GM18498 (cell line): Measurements from ENCODE around the gene ARHGAP4.

Source experiments
- ATAC-seq: cut with Tn5 transposase; IDR thresholded peaks from one replicate; pipeline ENCODE4 v1.9.1; 2021; ENCODE audit warnings: mild to moderate bottlenecking, moderate library complexity; ENCODE audit not compliant: unreplicated experiment

Gene ARHGAP4

GRCh38 chrX:153928846-153929245, 2.8 kb upstream of the ARHGAP4 start:
- ATAC-seq, result no peak

GRCh38 chrX:153927922-153928760, 2.1 kb upstream of the ARHGAP4 start:
- ATAC-seq, result peak; percentile 75

DNA sequence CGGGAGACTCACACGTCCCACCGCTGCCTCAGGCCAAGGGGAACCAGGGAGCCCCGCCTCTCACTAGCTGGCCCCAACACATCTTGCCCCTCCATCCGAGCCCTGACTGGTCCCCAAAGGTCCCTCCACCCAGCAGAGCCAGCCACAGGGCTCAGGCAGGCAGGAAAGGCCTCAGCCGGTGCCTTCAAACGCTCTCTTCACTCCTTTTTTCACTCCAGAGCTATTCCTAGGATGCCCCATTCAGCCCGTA, 1.5 kb upstream of the ARHGAP4 start:
- no peak for ATAC-seq

GRCh38 chrX:153926858-153927671, 1.0 kb upstream of the ARHGAP4 start:
- ATAC-seq, result peak; percentile 27

DNA sequence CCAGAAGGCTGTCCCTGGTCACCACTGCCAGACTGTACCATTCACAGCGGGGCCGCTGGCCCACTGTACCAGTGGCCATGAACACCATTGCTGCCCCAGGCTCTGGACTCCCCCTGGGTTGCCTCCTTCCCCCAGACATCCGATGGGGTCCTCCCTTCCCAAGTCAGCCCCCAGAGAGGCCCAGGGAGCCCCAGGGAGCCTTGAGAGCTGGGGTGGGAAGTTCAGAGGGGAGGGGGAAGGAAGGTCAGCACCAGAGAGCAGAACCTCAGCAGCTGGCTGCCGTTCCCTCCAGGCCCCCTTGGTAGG, 441 bp upstream of the ARHGAP4 start:
- no peak for ATAC-seq

DNA sequence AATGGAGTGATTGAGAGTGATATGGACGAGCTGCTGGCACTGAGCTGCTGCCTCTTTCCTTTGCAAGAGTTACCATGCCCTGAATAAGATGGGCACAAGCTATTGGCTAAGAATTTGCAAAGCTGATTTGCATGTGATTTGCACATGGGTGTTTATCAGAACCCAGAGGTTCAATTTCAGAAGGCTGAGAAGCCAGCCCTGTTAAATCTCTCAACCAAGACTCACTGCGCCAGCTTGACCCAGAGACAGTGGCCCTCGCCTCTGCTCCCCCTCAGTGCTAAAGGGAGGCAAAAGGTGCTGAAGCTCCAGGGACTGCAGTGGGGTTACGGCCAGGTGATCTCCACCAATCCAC, 701 bp downstream of the ARHGAP4 start:
- no peak for ATAC-seq

DNA sequence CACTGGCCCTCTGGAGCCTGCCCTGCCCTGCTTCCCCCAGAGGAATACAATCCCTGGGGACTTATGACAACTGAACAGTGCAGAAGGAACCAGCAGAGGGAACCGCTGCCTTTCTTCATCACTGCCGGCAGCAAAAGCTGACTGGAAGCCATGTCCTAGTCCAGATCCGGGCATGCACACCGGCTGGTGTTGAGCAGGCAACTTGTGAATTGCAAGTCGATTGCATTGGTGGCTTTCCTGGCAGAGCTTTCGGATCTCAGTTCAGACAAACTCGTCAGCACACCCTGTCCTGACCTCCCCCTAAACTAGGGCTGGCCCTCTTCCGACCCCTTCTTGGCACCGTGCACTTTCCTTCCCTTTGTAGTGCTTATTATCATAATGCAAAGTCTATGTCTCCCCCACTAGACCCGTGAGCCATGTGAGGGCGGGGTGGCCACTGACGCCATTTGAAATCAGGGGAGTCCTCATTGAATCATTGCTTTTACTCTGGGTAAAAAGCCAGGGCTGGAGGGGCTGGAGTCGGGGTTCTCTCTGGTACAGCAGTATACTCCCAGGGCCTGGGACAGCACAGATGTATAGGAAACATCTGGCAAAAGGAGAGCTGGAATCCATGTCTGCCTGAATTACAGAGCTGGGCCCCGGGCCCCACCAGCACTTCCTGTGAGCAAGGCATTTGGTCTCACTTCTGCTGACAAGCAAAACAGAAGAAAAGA, 1.8 kb downstream of the ARHGAP4 start:
- no peak for ATAC-seq

- no peak for ATAC-seq
These were observed 2.9 kb downstream of the ARHGAP4 start for GRCh38 chrX:153922932-153923857.

GRCh38 chrX:153921511-153922446, 4.3 kb downstream of the ARHGAP4 start:
- no peak for ATAC-seq

DNA sequence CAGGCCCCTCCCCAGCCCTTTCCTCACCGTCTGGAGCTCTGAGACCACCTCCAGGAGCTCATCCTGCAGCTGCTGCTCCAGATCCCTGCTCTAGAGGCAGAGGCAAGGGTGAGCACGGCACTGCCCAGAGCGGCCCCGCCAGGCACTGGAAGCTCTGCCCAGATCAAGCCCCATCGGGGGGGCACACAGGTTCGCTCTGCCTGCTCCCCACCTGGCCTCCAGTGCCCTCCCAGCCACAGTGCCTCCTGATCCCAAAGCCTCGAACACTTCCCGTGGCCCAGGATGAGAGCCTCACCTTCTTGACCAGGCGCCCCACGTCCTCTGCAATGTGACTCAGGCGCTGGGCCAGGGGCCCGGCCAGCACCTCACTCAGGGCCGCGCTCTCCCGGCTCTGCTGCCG, 5.0 kb downstream of the ARHGAP4 start:
- no peak for ATAC-seq

- no peak for ATAC-seq
These were observed 5.5 kb downstream of the ARHGAP4 start for GRCh38 chrX:153920546-153920945.

DNA sequence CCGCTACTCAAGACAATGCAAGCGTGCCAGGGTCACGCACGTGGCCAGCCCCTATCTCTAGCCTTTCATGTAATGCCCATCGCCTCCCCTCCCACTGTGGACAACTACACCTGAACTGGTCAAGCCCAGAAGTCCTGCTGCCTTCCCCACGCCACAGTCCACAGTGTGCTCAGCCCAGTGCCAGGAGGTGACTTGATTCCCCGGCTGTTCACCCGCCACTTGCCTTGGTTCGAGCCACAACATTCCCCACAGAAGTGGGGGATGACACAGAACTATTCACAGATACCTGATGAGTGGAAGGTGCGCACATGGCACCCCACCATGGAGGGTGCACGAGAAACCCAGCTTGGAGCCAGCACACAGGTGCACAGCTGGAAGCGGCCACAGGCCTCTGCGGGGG, 6.8 kb downstream of the ARHGAP4 start:
- ATAC-seq, result no peak

DNA sequence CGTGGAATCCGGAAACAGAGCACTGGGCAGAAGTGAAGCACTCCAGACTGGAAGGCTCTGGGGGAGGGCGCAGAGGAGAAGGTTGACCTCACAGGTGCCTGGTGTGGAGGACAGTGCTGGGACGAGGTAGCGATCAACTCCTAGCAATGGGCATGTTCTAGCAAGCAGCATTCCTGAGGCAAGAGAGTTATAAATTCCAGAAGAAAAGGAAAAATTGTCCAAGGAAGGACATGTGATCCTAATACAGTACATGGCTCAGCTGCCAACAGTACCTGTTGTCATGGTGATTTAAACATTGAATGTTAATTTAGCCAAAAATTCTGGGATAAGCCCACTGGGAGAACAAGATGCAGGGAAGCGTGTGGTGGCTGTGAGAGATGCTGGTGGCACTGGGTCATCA, 8.2 kb downstream of the ARHGAP4 start:
- no peak for ATAC-seq

DNA sequence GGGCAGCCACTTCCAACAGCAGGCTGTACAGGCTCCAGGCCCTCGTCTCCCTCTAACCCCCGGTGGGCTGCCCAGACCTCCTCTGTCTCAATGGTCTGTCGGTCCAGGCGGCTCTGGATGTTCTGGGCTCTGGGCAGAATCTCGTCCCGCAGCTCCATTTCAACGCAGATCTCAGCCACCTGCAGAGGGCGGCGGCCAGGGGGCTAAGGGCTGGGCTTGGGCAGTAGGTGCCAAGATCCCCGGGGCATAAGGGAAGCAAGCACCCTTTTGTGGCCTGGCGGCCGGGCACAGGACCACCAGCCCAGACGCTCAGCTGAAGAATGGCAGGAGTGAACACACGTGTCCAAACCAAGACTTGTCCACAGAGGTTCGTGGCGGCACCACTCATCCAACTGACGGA, 12.4 kb downstream of the ARHGAP4 start:
- ATAC-seq, result no peak

GRCh38 chrX:153913211-153913610, 12.9 kb downstream of the ARHGAP4 start:
- no peak for ATAC-seq

GRCh38 chrX:153911798-153912197, 14.3 kb downstream of the ARHGAP4 start:
- ATAC-seq, result no peak

DNA sequence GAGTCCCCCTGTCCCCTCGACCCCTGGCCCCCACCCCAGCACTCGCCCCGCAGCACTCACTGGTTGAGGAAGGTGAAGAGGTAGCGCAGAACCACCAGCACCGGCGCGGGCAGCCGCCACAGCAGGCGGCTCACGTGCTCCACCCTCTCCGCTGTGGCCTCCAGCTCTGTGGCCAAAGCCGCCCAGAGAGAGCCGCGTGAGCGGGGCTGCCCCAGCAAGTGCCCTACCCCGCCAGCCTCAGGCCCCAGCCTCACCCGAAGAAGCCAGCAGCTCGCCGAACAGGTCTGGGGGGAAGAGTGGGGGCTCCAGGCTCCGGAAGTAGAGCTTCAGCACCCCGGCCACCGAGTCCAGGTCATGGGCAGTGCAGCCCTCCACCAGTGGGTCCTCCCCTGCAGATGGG, 15.6 kb downstream of the ARHGAP4 start:
- no peak for ATAC-seq

GRCh38 chrX:153909980-153910360, 16.1 kb downstream of the ARHGAP4 start:
- ATAC-seq, result no peak

GRCh38 chrX:153909024-153909979, 16.8 kb downstream of the ARHGAP4 start:
- ATAC-seq, result no peak
